Esophagus muscularis mucosa (tissue), 4 donors: ENCODE measurements around the gene SELENOO. TPM values are rescaled to one million over a fixed set of nuclear protein-coding genes. Genes with fewer than 3 reads are reported as not detected.

Source experiments
- DNase-seq: peaks from one replicate; pipeline ENCODE4 v3.0.0-alpha.2; 2017; ENCODE audit errors: extremely low spot score
- H3K27ac ChIP-seq, 4 donors: fragments of 200-600 bp; sonication (generic); replicated peaks in 1 of 4; 1 replicate in 3 of 4; 2 replicates in 1 of 4; pipeline ENCODE4 v1.5.1; 2016 to 2019; ENCODE audit warnings: mild to moderate bottlenecking in 1 of 4
- H3K27me3 ChIP-seq, 4 donors: fragments of 200-600 bp; sonication (generic); one replicate each; pipeline versions ENCODE4 v1.5.1 to v1.6.0; 2016 to 2019
- H3K36me3 ChIP-seq, 4 donors: fragments of 200-600 bp; sonication (generic); one replicate each; pipeline ENCODE4 v1.5.1; 2016 to 2019
- H3K4me1 ChIP-seq, 4 donors: fragments of 200-600 bp; sonication (generic); one replicate each; pipeline ENCODE4 v1.5.1; 2016 to 2019
- H3K4me3 ChIP-seq, 4 donors: fragments of 200-600 bp; sonication (generic); 1 replicate in 2 of 4; 2 replicates in 2 of 4; pipeline ENCODE4 v1.5.1; 2016 to 2019; ENCODE audit warnings: mild to moderate bottlenecking in 4 of 4, moderate library complexity in 1 of 4
- H3K9me3 ChIP-seq, 4 donors: fragments of 200-600 bp; sonication (generic); 1 replicate in 3 of 4; 2 replicates in 1 of 4; pipeline ENCODE4 v1.5.1; 2016 to 2019
- EP300 ChIP-seq: sonication (generic); formaldehyde crosslinking; IDR thresholded peaks from one replicate; pipeline ENCODE4 v1.6.1; 2017; ENCODE audit warnings: antibody characterized with exemption
- POLR2A ChIP-seq: fragments of 450-650 bp; IDR thresholded peaks from one replicate; pipeline ENCODE4 v1.6.1; 2017; ENCODE audit warnings: antibody characterized with exemption, moderate library complexity, mild to moderate bottlenecking, low read depth
- POLR2AphosphoS5 ChIP-seq, 2 donors: sonication (generic); formaldehyde crosslinking; IDR thresholded peaks; one replicate each; pipeline ENCODE4 v1.6.1; 2017; ENCODE audit warnings: antibody characterized with exemption in 2 of 2
- WGBS: methylation state at CpG from one replicate; pipeline ENCODE4 v1.1.5; 2018; 5-methylcytosine and 5-hydroxymethylcytosine counted together
- intact Hi-C: fragments of 100-400 bp; cut with DNase I; formaldehyde crosslinking; loops from one replicate; pipeline ENCODE4 v1.15.1; 2023
- total RNA-seq, 4 donors: library from RNA; depleted of rRNA; stranded (reverse); fragments of >200 nt; gene quantifications; one replicate each; pipeline versions ENCODE4 v1.1.0 to v1.2.1, GENCODE V29; 2016
- TF ChIP-seq, protein P1 (sequence below), 3 experiments: fragments of 200-600 bp in 2 of 3; fragments of 450-650 bp in 1 of 3; sonication (generic) in 2 of 3; IDR thresholded peaks; one replicate each; pipeline ENCODE4 v1.5.1; 2017 to 2019; ENCODE audit warnings: antibody characterized with exemption in 3 of 3, mild to moderate bottlenecking in 2 of 3, moderate library complexity in 1 of 3

Gene SELENOO
- total RNA-seq, 4 donors from 2014 or later, result 22.4 to 41.0 (median 23.0) TPM

- Histone ChIP-seq H3K4me1 (peaks cover 24 to 49% (median 44%) of the 10 kb centered on the region in 4 donors), H3K27me3 (peaks cover 0 to 2% (median 0%) of the 10 kb centered on the region in 4 donors), H3K27ac (peak overlapping the region; percentile 72 to 83 (median 78)), H3K36me3 (peaks cover 0 to 23% (median 7%) of the 10 kb centered on the region in 4 donors), H3K9me3 (no peaks in the 10 kb centered on the region), H3K4me3 (peak overlapping the region; percentile 68 to 82 (median 76))
- 41% methylated on average over 16 of the region's 25 CpGs for WGBS
- TF ChIP-seq POLR2AphosphoS5 (IDR thresholded peaks at IDR 0.05) (peak in 1 of 2 donors; percentile 33), EP300 (no peak)
- TF ChIP-seq, protein P1, sequence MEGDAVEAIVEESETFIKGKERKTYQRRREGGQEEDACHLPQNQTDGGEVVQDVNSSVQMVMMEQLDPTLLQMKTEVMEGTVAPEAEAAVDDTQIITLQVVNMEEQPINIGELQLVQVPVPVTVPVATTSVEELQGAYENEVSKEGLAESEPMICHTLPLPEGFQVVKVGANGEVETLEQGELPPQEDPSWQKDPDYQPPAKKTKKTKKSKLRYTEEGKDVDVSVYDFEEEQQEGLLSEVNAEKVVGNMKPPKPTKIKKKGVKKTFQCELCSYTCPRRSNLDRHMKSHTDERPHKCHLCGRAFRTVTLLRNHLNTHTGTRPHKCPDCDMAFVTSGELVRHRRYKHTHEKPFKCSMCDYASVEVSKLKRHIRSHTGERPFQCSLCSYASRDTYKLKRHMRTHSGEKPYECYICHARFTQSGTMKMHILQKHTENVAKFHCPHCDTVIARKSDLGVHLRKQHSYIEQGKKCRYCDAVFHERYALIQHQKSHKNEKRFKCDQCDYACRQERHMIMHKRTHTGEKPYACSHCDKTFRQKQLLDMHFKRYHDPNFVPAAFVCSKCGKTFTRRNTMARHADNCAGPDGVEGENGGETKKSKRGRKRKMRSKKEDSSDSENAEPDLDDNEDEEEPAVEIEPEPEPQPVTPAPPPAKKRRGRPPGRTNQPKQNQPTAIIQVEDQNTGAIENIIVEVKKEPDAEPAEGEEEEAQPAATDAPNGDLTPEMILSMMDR (IDR thresholded peaks at IDR 0.05), result peak; percentile 62 to 74 (median 67)
- intact Hi-C loops, result loop anchor here (1.0 kb wide), 1 partner anchor 90 kb away; no protein-coding TSS in a partner anchor
- no peak for DNase-seq
Measured at GRCh38 chr22:50252082-50253045, 51.6 kb downstream of the SELENOO start.

GRCh38 chr22:50253046-50253915, 52.5 kb downstream of the SELENOO start:
- TF ChIP-seq, protein P1 (IDR thresholded peaks at IDR 0.05), result no peak
- TF ChIP-seq POLR2AphosphoS5 (IDR thresholded peaks at IDR 0.05) (no peak), POLR2A (no peak), EP300 (no peak)
- intact Hi-C loops, result no loop called here
- H3K27ac ChIP-seq, result no peak overlapping the region
- H3K4me3 ChIP-seq, result no peak overlapping the region
- no peak for DNase-seq
- H3K4me1 ChIP-seq, result peaks cover 25 to 40% (median 36%) of the 10 kb centered on the region in 4 donors
- H3K27me3 ChIP-seq, result peaks cover 0 to 6% (median 0%) of the 10 kb centered on the region in 4 donors
- 79% methylated on average over 20 of the region's 22 CpGs for WGBS
- H3K36me3 ChIP-seq, result peaks cover 0 to 25% (median 8%) of the 10 kb centered on the region in 4 donors
- H3K9me3 ChIP-seq, result no peaks in the 10 kb centered on the region

GRCh38 chr22:50253941-50254340, 53.1 kb downstream of the SELENOO start:
- Histone ChIP-seq H3K4me3 (no peak overlapping the region), H3K36me3 (peaks cover 0 to 25% (median 8%) of the 10 kb centered on the region in 4 donors), H3K4me1 (peaks cover 29 to 35% (median 32%) of the 10 kb centered on the region in 4 donors), H3K27me3 (peaks cover 0 to 11% (median 0%) of the 10 kb centered on the region in 4 donors), H3K27ac (no peak overlapping the region), H3K9me3 (no peaks in the 10 kb centered on the region)
- intact Hi-C loops, result no loop called here
- TF ChIP-seq, protein P1 (IDR thresholded peaks at IDR 0.05), result no peak
- no peak for TF ChIP-seq POLR2AphosphoS5 (IDR thresholded peaks at IDR 0.05)
- TF ChIP-seq POLR2A, result no peak
- TF ChIP-seq EP300, result no peak
- 40% methylated on average over 2 of the region's 8 CpGs for WGBS
- DNase-seq, result no peak

DNA sequence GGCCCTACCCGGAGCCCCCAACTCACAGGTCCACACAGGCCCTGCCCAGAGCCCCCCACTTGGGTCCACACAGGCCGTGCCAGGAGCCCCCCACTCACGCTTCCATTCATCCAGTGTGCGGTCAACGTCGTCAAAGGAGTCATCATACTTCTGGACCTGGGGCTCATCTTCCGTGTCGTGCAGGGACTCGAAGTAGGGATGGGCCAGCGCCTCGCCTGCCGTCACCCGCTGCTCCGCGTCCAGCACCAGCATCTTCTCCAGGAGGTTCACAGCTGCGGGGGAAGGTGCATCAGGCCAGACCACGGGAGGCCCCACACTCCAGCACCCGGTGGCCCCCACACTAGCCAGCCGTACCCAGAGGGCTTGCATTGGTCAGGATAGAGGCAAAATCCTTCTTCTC, 54.3 kb downstream of the SELENOO start:
- Histone ChIP-seq H3K4me1 (peaks cover 25 to 34% (median 29%) of the 10 kb centered on the region in 4 donors), H3K27me3 (peaks cover 0 to 18% (median 0%) of the 10 kb centered on the region in 4 donors), H3K36me3 (peaks cover 0 to 25% (median 8%) of the 10 kb centered on the region in 4 donors), H3K4me3 (no peak overlapping the region), H3K27ac (no peak overlapping the region), H3K9me3 (no peaks in the 10 kb centered on the region)
- 76% methylated on average over 5 of the region's 19 CpGs for WGBS
- TF ChIP-seq, protein P1 (IDR thresholded peaks at IDR 0.05), result no peak
- TF ChIP-seq POLR2AphosphoS5 (IDR thresholded peaks at IDR 0.05), result no peak
- TF ChIP-seq EP300, result no peak
- TF ChIP-seq POLR2A, result no peak
- intact Hi-C loops, result no loop called here
- DNase-seq, result no peak
